SKM-1 treated with dmso at 0.1 percent for 144 hours (cell line): ENCODE results near the gene PRPH2.
"Not testable (repeated sequence)": the region's sequence is repeated elsewhere in the genome, so short reads cannot be mapped to it uniquely, and the experiment has no call there.

ENCODE experiments used
- DNase-seq: peaks from one replicate; lab custom pipeline; 2025; ENCODE audit not compliant: unreplicated experiment; lab: John Stamatoyannopoulos, UW

The PRPH2 gene

GRCh38 chr6:42742116-42742894 lies 19.9 kb upstream of the PRPH2 start:
- DNase-seq: no peak

GRCh38 chr6:42740725-42741124 lies 18.3 kb upstream of the PRPH2 start:
- no peak for DNase-seq

- no peak for DNase-seq
Observed at GRCh38 chr6:42735976-42736375, 13.6 kb upstream of the PRPH2 start.

- DNase-seq: not testable (repeated sequence)
Observed at GRCh38 chr6:42733867-42734481, 11.6 kb upstream of the PRPH2 start.

- no peak for DNase-seq
Observed at GRCh38 chr6:42729731-42730130, 7.3 kb upstream of the PRPH2 start.

- no peak for DNase-seq
Observed at GRCh38 chr6:42727627-42728026, 5.2 kb upstream of the PRPH2 start.

GRCh38 chr6:42727087-42727611 lies 4.8 kb upstream of the PRPH2 start:
- DNase-seq: no peak

GRCh38 chr6:42726485-42727086 lies 4.2 kb upstream of the PRPH2 start:
- DNase-seq: peak; percentile 87

- DNase-seq: no peak
Observed at GRCh38 chr6:42726026-42726425, 3.6 kb upstream of the PRPH2 start.

GRCh38 chr6:42724825-42725224 lies 2.4 kb upstream of the PRPH2 start:
- DNase-seq: no peak

GRCh38 chr6:42720739-42721138 lies 1.7 kb downstream of the PRPH2 start:
- DNase-seq: no peak

GRCh38 chr6:42715871-42716270 lies 6.5 kb downstream of the PRPH2 start:
- DNase-seq: no peak

GRCh38 chr6:42714098-42714761 lies 8.2 kb downstream of the PRPH2 start:
- DNase-seq: no peak

- DNase-seq: no peak
Observed at GRCh38 chr6:42711930-42712329, 10.5 kb downstream of the PRPH2 start.

GRCh38 chr6:42710316-42710715 lies 12.1 kb downstream of the PRPH2 start:
- no peak for DNase-seq

GRCh38 chr6:42709871-42710270 lies 12.5 kb downstream of the PRPH2 start:
- no peak for DNase-seq

GRCh38 chr6:42708096-42708495 lies 14.3 kb downstream of the PRPH2 start:
- no peak for DNase-seq

GRCh38 chr6:42707595-42707994 lies 14.8 kb downstream of the PRPH2 start:
- DNase-seq: no peak

GRCh38 chr6:42704937-42705374 lies 17.4 kb downstream of the PRPH2 start:
- no peak for DNase-seq

GRCh38 chr6:42704251-42704936 lies 18.0 kb downstream of the PRPH2 start:
- no peak for DNase-seq

GRCh38 chr6:42702786-42703185 lies 19.6 kb downstream of the PRPH2 start:
- DNase-seq: not testable (repeated sequence)
